HG03439 (cell line): ENCODE data around the gene PRKCE.

Experiments used
- ATAC-seq: cut with Tn5 transposase; IDR thresholded peaks from one replicate; pipeline ENCODE4 v1.9.1; 2021; ENCODE audit warnings: mild to moderate bottlenecking, moderate library complexity; ENCODE audit not compliant: unreplicated experiment

PRKCE gene

DNA sequence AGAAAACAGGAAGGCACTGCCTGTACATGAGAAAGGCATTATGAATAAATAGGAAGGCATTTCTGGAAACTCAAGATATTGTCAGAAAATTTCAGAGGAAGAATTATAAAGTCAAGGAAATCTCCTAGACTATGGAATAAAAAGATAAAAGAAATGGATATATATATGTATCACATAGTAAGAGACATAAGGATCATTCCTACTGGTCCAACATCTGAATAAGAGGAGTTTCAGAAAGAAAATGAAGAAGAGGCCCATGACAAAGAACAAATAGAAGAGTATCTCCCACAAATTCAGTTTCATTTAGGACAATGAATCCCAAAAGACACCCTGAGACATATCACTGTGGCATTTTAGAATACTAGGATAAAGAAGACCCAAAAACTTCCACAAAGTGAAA lies 178.8 kb downstream of the PRKCE start:
- ATAC-seq: no peak

- ATAC-seq: peak; percentile 40
Measured at GRCh38 chr2:45833301-45833967, 182.0 kb downstream of the PRKCE start.

GRCh38 chr2:45833968-45834344 lies 182.5 kb downstream of the PRKCE start:
- ATAC-seq: peak; percentile 79

DNA sequence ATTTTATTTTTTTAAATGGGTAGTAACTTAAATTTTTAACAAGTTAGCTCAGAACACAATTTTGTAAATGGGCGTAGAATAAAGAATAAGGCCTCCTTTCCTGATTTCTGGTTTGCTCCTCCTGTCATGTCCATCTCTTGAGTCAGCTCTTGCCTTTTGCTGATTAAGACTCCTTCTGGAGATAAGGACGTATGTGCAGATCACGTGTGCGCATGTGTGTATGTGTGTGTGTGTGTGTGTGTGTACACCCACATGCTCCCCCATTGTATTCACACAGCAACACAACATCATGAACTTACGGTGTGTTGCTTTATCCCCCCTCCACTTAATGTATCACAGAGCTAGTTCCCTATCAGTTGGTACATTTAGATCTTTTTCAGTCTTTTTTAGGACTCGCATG lies 182.9 kb downstream of the PRKCE start:
- ATAC-seq: no peak

GRCh38 chr2:45834858-45835257 lies 183.4 kb downstream of the PRKCE start:
- no peak for ATAC-seq

DNA sequence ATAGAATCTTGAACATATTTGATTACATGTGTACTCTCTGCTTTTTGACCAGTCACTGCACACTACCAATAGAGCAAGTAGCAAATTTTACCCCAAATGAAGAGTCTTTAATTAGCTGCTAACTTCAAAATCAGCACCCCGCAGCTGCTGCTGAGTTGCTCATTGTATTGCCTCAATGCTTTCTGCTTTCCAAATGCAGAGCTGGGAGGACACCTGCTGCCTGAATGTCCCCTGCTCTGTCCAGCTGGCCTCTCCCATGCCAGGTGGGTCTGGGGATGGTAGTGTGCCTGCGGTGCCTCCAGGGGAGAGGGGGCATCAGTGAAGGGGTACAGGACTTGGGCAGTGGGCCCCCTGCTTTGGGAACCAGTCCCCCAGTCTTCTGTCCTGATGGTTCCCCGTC lies 184.8 kb downstream of the PRKCE start:
- ATAC-seq: no peak

DNA sequence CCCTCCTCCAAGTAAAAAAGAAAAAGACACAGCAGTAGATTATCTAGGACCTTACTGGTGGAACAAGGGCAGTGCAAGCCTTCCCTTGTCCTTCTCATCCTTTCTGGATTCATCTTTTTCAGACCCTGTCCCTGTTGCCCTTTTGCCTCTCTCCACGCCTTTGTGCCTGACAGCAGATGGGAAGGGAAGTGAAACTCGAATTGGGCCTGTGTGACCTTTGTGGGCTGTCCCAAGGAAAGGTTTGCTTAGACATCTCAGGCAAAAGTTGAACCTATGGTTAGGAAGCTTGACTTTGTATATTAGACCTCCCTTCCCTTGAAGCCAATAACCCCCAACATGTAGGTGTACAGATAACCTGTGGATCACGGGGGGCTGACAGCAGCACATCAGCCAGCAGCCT lies 185.3 kb downstream of the PRKCE start:
- no peak for ATAC-seq

GRCh38 chr2:45837812-45838341 lies 186.4 kb downstream of the PRKCE start:
- ATAC-seq: no peak

DNA sequence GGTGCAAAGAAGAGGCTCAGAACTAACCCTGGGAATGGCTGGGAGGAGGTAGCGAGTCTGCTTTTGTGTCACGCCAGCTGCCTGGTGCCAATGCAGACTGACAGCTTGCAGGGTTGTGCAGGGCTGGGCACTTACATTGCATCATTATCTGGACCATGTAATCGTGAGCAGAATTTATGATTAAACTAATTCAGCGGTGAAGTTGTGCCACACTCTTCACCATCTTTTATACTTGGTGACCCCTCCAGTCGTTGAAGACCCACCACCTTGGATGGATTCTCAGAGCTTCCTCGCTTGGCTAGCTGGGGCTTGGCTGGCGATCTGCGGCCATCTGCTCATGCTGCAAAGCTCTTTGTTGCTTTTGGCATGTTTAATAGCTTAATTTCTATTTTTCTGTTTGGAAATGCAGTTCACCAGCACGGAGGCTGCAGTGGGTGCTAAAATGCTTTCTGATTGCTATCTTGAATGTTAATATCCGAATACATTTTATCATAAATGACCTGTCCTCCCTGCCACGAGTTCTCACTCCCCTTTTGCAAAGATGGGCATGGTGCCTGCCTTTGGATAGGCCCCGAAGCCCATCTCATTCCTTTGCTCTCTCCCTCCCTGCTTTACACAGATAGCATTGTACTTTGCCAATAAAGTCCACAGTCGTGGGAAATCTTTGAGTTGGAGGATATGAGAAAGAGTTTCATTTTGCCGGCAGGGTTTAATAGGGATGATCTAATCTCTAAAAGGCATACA lies 188.2 kb downstream of the PRKCE start:
- ATAC-seq: no peak

DNA sequence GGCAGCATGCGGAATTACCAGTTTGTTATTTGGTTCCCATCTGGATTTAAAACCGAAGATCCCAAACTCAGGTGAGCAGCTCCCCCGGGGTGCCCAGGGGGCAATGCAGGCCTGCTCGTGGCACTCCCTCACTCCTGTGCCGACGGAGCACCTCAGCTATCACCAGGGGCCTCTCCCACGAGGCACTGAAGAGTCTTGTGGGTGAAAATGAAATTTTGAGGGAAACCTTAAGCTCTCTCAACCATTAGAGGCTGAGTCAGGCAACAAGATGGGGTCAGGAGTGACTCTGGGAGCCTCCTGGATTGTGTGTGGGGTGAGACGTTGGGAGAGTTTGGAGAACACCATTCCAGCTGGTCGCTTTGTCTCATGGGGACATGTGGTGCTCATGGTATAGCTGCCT lies 189.0 kb downstream of the PRKCE start:
- ATAC-seq: no peak

DNA sequence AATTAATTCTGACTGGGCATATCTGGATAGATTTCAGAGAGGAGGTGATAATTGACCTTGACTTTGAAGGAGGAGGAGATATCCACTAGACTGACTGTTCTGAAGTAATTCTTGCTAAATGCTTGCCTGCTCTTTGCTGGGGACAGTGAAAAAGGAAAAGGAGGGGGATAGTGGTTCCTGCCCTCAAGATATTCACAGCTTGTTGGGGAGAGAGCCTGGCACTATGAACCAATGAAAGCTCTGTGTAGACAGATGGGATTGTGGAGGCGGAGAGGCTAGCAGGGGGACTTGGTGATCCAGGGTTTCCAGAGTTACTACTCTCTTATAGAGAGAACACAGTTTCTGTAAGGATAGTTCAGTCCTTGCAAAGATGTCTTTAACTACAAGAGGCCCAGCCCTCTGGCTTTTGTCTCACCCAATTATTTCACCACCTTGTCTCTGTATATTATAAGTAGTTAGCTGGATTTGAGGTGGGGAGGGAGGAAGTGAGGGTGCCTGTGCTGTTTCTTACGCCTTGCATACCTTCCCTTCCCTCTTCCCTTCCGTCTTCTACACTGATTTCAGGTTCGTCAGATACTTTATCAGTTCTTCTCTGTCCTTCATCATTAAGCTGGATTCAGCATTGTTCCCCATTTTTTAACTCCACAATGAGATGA lies 190.4 kb downstream of the PRKCE start:
- ATAC-seq: no peak

- no peak for ATAC-seq
Measured at GRCh38 chr2:45843136-45843535, 191.7 kb downstream of the PRKCE start.

GRCh38 chr2:45844796-45845457 lies 193.5 kb downstream of the PRKCE start:
- no peak for ATAC-seq

DNA sequence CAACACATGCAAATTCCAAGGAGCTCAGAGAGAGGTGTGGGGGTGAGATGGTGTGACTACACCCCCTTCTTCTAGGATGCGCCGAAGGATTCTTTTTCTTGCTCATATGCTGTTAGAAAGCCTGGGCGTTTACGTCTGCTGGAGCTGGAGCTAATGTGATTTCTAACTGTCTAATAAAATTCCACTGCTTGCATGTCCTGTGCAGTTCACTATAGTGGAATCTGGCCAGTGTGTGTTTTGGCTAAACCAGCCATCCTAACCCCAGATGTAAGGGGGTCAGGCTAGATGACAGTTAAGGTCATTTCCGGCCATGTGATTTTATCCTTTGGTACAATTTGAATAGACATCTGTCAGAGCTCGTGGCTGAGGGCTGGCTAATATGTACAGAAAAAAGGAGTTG lies 194.1 kb downstream of the PRKCE start:
- no peak for ATAC-seq

DNA sequence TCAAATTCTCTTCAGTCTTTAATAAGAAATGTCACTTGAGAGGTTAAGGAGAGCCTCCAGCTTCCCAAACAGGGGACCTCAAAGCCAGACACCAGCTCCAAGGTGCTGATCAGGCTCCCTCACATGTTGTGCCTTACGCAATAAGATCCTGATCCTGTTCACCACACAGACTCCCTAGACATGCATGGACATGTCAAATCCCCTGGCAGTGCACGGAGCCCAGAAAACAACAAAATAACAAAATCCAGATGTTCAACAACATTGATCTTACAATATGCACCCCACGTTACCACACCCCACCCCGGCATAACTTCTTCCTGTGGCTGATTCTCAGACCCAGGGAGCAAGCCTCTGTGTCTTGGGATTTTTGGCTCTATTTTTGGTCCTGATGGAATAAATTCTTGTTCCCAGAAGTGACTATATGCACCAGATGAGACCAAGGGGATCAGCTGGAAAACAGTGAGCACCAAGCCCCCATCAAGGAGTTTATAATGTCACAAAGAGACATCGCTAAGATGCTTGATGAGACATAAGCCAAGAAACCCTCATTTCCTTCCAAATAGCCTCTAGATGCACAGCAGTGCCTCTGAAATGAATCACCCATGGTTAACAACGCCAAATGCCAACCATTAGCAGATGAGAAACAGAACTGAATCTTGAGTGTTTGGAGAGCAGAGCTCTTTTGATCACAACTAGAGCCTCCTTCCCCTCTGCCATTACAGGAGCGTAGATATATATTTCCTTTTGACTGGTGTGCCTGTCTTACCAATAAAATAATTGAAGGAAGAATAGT lies 198.2 kb downstream of the PRKCE start:
- ATAC-seq: no peak

GRCh38 chr2:45850558-45850957 lies 199.1 kb downstream of the PRKCE start:
- ATAC-seq: no peak

DNA sequence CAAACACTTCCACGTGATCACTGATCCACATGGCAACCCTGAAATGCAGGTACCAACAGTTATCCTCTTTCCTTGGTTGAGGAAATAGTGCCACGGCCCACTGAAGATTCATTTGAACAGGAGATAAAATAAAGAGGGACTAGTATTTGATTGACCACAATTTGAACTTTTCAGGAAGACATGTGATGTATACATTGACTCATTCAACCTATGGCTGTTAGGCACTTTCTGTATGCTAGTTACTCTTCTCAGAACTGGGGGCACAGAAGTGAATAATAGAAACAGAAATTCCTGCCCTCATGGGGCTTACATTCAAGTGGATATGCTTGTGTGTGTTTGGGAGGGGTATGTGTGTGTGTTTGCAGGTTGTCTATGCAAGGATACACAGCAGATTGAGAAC lies 199.6 kb downstream of the PRKCE start:
- ATAC-seq: no peak

- no peak for ATAC-seq
Measured at GRCh38 chr2:45851576-45852304, 200.3 kb downstream of the PRKCE start.

DNA sequence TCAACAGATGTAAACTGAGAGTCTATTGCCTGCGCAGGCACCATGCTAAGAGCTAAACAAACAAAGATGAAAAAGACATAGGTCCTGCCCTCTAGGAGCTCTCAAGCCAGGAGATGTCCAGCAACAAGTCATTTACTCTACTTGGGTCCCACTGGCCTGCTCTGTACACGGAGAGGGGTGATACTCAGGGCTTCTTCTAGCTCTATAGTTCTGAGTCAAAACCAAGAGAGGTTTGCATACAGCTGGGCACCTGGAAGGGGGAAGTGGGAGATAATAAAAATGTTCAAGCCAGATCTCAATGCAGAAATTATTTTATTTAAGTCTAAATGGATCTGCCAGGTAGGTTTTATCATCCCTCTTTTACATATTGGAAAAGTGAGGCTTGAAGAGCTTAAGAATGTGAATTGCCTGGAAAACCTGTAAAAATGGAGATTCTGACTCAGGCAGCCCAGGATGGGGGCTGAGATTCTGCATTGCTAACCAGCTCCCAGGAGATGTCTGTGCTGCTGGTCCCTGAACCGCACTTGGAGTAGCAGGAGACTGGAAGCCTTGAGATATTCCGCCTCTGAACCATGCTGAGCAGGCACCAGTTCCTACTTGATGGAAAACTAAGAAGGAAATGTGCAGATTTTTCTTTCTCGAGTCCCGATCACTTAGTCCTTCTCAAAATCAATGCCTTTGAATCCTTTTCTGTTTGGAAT lies 201.1 kb downstream of the PRKCE start:
- no peak for ATAC-seq
